BLaER1 treated with 17β-estradiol and CSF1 and Interleukin-3, amounts not matched to agents 10 nM and 100 nM (cell line): Measurements from ENCODE around the gene UQCRQ.

Source experiments
- H3K27ac ChIP-seq, 11 experiments: shearing (Covaris generic); formaldehyde crosslinking; 2 replicates each; pipeline ENCODE4 v1.8.1; 2022
- H3K27me3 ChIP-seq, 11 experiments: shearing (Covaris generic); formaldehyde crosslinking; 2 replicates each; pipeline ENCODE4 v1.8.1; 2022
- H3K36me3 ChIP-seq, 11 experiments: shearing (Covaris generic); formaldehyde crosslinking; 2 replicates each; pipeline ENCODE4 v1.8.1; 2022
- H3K4me1 ChIP-seq, 10 experiments: shearing (Covaris generic); formaldehyde crosslinking; 2 replicates each; pipeline ENCODE4 v1.8.1; 2022
- H3K4me2 ChIP-seq, 11 experiments: shearing (Covaris generic); formaldehyde crosslinking; 2 replicates each; pipeline ENCODE4 v1.8.1; 2022
- H3K4me3 ChIP-seq, 10 experiments: shearing (Covaris generic); formaldehyde crosslinking; 2 replicates each; pipeline ENCODE4 v1.8.1; 2022
- H3K9ac ChIP-seq, 11 experiments: shearing (Covaris generic); formaldehyde crosslinking; 2 replicates each; pipeline ENCODE4 v1.8.1; 2022
- H3K9me3 ChIP-seq, 11 experiments: shearing (Covaris generic); formaldehyde crosslinking; replicated peaks in 1 of 11; 2 replicates each; pipeline ENCODE4 v1.8.1; 2022
- H4K20me1 ChIP-seq, 11 experiments: shearing (Covaris generic); formaldehyde crosslinking; 2 replicates each; pipeline ENCODE4 v1.8.1; 2022
- Cebpa-rat ChIP-seq, 11 experiments: shearing (Covaris generic); IDR thresholded peaks; 2 replicates each; pipeline ENCODE4 v1.8.1; 2022

The UQCRQ gene

DNA sequence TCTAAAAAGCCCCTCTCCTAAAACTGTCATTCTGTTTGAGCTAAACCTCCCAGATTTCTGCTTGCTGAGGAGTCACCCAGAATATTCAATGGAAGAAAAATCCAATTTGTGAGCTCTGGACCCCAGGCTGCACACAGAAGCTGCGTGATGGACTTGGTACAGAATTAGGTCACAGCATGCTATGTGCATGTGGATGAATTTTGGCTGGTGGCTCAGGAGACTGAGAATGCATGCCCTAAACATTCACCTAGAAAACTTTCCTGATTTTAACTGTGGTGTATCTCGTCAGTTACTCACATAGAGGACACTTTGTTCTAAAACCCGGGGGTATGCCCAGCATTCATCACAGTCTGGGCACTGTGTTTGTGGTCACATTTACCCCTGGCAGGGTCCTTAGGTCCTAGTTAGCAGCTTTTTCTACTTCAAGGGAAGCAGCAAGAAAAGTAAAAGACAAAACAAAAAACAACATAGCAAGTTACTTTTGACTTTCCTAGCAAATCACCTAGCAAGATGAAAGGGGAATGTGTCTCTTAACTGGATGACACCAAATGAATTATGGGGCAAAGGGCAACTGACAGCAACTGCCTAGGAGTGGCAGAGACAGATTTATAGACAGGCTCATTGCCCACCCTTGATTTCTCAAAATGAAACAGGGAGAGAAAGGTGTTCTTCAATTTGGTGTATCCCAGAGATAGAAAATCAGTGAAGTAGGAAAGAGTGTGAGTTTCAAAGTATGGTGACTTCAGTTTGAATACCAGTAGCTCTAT is 27.7 kb upstream of the UQCRQ start:
- Histone ChIP-seq H3K4me3 (no peak overlapping the region), H4K20me1 (no peaks in the 10 kb centered on the region), H3K9me3 (0 out of 22 replicates have a peak, but pooled peaks cover 0 to 5% (median 0%) of the 10 kb centered on the region in 11 experiments), H3K4me2 (peak overlapping the region in 10 of 11 experiments; percentile 62 to 90 (median 78); a peak in 18 of 22 replicates), H3K36me3 (no peaks in the 10 kb centered on the region), H3K4me1 (peaks cover 25 to 78% (median 65%) of the 10 kb centered on the region in 10 experiments), H3K27me3 (no peaks in the 10 kb centered on the region), H3K9ac (peak overlapping the region in 6 of 11 experiments; percentile 44 to 71 (median 67); a peak in 9 of 22 replicates), H3K27ac (peak overlapping the region; percentile 65 to 89 (median 79); a peak in 20 of 22 replicates)
- no peak for TF ChIP-seq Cebpa-rat (IDR thresholded peaks at IDR 0.05)

DNA sequence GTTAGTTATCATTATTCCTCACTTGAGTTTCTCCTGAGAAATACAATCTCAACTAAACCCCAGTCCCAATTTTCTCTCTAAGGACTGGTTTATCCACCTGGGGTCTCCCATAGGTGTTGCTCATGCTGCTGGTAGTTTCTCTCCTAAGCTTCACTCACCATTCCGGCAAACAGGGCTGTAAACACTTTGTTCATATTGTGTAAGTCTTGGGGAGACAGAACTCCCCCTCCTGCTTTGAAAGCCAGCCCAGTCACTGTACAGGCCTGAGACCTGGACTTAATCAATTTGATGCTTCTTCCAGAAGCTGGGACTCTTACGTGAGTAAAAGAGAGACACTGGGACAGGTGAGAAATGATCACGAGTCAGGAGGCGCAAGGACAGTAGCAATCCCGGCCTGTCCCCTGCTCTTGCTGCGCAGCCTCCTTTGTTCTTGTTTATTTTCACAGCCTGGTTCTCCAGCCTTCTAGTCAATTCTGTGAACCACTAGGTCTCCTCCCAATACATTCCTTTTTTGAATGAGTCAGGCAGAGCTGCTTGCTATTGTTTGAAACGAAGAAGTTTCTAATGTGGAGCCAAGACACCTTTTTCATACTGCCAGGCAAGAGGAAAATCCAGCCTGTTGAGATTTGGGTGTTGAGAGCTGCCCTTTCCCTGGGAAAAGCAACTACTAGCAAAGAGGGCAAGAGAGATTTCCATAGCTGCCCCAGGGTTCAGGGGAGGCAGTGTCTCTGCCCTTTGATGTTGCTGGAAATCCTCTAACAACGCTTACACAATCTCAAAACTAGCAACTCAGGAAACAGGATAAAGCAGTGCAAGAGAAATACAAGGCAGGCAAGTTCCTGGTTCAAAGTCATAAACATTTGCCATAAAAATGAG is 26.8 kb upstream of the UQCRQ start:
- no peaks in the 10 kb centered on the region for H4K20me1 ChIP-seq
- H3K9me3 ChIP-seq = 0 out of 22 replicates have a peak, but pooled peaks cover 0 to 5% (median 0%) of the 10 kb centered on the region in 11 experiments
- peak overlapping the region in 10 of 11 experiments; percentile 47 to 89 (median 80); a peak in 20 of 22 replicates for H3K27ac ChIP-seq
- no peaks in the 10 kb centered on the region for H3K36me3 ChIP-seq
- H3K4me3 ChIP-seq = no peak overlapping the region
- H3K9ac ChIP-seq = peak overlapping the region in 8 of 11 experiments; percentile 20 to 71 (median 60); a peak in 14 of 22 replicates
- TF ChIP-seq Cebpa-rat (IDR thresholded peaks at IDR 0.05) = peak in 10 of 11 experiments; percentile 14 to 83 (median 56); a peak in 11 of 22 replicates
- peak overlapping the region; percentile 12 to 90 (median 77); a peak in 20 of 22 replicates for H3K4me2 ChIP-seq
- H3K27me3 ChIP-seq = no peaks in the 10 kb centered on the region
- peaks cover 25 to 78% (median 65%) of the 10 kb centered on the region in 10 experiments for H3K4me1 ChIP-seq

DNA sequence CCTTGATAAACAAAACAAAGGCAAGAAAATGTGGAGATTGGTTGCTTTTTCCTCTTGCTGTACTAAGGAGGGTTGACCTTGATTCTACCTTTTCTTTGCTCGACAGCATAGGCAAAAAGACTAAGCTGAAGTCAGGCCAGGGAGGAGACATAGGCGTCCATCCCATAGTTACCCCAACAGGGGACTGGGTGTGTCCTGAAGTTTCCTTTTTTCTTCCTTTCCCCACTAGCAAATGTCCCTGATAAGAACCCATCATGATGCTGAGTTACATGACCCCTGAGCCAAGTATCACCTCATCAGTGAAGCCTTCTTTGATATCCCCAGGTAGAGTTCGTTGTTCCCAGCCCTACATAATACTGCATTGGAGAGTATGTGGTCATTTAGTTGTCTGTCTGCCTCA is 26.1 kb upstream of the UQCRQ start:
- Histone ChIP-seq H3K9me3 (0 out of 22 replicates have a peak, but pooled peaks cover 0 to 5% (median 0%) of the 10 kb centered on the region in 11 experiments), H3K9ac (peak overlapping the region in 8 of 11 experiments; percentile 20 to 71 (median 60); a peak in 13 of 22 replicates), H3K27ac (peak overlapping the region; percentile 27 to 89 (median 79); a peak in 20 of 22 replicates), H3K4me2 (peak overlapping the region; percentile 12 to 90 (median 77); a peak in 20 of 22 replicates), H3K36me3 (no peaks in the 10 kb centered on the region), H3K27me3 (no peaks in the 10 kb centered on the region), H3K4me1 (peaks cover 25 to 75% (median 65%) of the 10 kb centered on the region in 10 experiments), H4K20me1 (no peaks in the 10 kb centered on the region), H3K4me3 (no peak overlapping the region)
- TF ChIP-seq Cebpa-rat (IDR thresholded peaks at IDR 0.05) = no peak; a peak in 1 of 22 replicates

DNA sequence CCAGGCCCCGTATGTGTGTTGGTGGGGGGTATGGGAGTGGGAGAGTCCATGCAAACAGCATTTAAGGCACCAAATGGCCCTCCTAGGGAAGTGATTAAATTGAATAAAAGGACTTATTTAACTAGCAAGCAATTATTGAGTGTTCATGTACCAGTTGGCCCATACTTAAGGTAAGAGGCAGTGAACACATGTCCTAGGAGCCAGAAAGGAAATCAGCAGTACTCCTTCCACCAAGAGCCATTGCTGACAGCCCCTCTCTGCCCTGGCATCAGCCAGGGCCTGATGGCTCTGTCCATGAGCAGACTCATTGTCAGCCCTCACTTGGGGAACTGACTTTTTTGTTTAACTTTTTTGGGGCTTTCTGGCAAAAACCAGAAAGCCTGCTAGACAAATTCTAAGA is 25.5 kb upstream of the UQCRQ start:
- Histone ChIP-seq H4K20me1 (no peaks in the 10 kb centered on the region), H3K4me2 (peak overlapping the region in 10 of 11 experiments; percentile 29 to 90 (median 78); a peak in 20 of 22 replicates)

DNA sequence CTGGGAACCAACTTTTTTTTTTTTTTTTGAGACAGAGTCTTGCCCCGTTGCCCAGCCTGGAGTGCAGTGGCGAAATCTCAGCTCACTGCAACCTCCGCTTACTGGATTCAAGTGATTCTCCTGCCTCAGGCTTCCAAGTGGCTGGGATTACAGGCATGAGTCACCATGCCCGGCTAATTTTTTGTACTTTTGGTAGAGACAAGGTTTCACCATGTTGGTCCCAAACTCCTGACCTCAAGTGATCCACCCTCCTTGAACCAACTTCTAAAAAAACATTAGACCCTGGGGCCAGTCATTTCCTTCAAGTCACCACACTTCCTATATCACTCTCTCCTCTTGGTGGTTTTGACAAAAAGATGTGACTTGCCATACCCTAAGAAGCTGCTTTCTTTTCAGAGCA is 25.1 kb upstream of the UQCRQ start:
- Histone ChIP-seq H3K9me3 (no peaks in the 10 kb centered on the region), H4K20me1 (no peaks in the 10 kb centered on the region), H3K36me3 (no peaks in the 10 kb centered on the region), H3K4me2 (peak overlapping the region; percentile 11 to 90 (median 77); a peak in 21 of 22 replicates), H3K4me1 (peaks cover 20 to 65% (median 58%) of the 10 kb centered on the region in 10 experiments), H3K27ac (peak overlapping the region in 10 of 11 experiments; percentile 47 to 89 (median 80); a peak in 19 of 22 replicates), H3K9ac (peak overlapping the region in 7 of 11 experiments; percentile 16 to 71 (median 62); a peak in 11 of 22 replicates), H3K27me3 (no peaks in the 10 kb centered on the region), H3K4me3 (no peak overlapping the region; a peak in 1 of 20 replicates)
- peak in 4 of 11 experiments; percentile 10 to 78 (median 51); a peak in 4 of 22 replicates for TF ChIP-seq Cebpa-rat (IDR thresholded peaks at IDR 0.05)

More for the DNA sequence above, 25.5 kb upstream of the UQCRQ start:
- Histone ChIP-seq H3K9ac (peak overlapping the region in 8 of 11 experiments; percentile 16 to 71 (median 60); a peak in 12 of 22 replicates), H3K9me3 (0 out of 22 replicates have a peak, but pooled peaks cover 0 to 2% (median 0%) of the 10 kb centered on the region in 11 experiments), H3K27ac (peak overlapping the region; percentile 27 to 89 (median 79); a peak in 21 of 22 replicates), H3K4me1 (peaks cover 24 to 70% (median 62%) of the 10 kb centered on the region in 10 experiments), H3K4me3 (no peak overlapping the region), H3K27me3 (no peaks in the 10 kb centered on the region), H3K36me3 (no peaks in the 10 kb centered on the region)
- no peak for TF ChIP-seq Cebpa-rat (IDR thresholded peaks at IDR 0.05)

DNA sequence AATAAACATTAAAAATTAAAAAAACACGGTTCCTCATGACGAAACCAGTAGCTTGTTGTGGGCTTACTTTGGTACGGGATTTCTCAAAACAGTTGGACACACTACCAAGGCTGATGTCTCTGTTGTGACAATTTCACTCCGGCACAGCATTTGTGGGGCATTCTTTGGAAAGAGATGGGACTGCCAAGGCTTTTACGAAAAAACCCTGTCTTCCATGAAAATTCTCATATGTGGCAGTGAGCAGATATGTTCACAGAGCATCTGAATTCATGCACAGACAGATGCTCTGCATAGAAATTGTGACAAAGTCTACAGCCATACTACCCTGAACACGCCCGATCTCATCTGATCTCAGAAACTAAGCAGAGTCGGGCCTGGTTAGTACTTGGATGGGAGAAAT is 18.2 kb upstream of the UQCRQ start:
- Histone ChIP-seq H3K9ac (no peak overlapping the region), H3K27ac (no peak overlapping the region), H3K4me1 (peaks cover 0 to 1% (median 0%) of the 10 kb centered on the region in 10 experiments; a peak in 1 of 20 replicates), H4K20me1 (no peaks in the 10 kb centered on the region), H3K4me3 (no peak overlapping the region), H3K4me2 (no peak overlapping the region), H3K36me3 (no peaks in the 10 kb centered on the region), H3K9me3 (no peaks in the 10 kb centered on the region), H3K27me3 (no peaks in the 10 kb centered on the region)
- no peak for TF ChIP-seq Cebpa-rat (IDR thresholded peaks at IDR 0.05)

DNA sequence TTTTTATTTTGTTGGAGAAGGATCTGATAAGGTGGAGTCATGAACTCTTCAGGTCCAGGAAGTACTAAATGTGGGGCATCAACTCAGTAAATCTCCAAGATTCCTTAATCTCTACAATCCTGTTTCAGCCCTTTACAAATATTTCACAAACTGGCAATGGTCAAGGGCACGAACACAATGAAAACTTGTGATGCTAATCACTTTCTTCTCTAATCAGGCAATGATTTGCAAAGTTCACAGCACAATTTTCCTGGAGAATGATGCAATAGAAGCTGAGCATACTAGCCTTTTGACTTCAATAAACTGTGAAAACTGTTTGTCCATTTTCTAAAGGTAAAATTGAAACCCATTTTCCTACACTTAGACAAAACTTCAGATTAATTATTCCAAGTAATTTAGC is 17.1 kb upstream of the UQCRQ start:
- Histone ChIP-seq H3K36me3 (no peaks in the 10 kb centered on the region), H3K4me1 (peaks cover 4 to 10% (median 7%) of the 10 kb centered on the region in 10 experiments; a peak in 13 of 20 replicates), H3K4me2 (no peak overlapping the region), H3K4me3 (no peak overlapping the region), H3K9ac (no peak overlapping the region), H3K27ac (no peak overlapping the region), H4K20me1 (no peaks in the 10 kb centered on the region), H3K9me3 (no peaks in the 10 kb centered on the region), H3K27me3 (no peaks in the 10 kb centered on the region)
- TF ChIP-seq Cebpa-rat (IDR thresholded peaks at IDR 0.05) = no peak

DNA sequence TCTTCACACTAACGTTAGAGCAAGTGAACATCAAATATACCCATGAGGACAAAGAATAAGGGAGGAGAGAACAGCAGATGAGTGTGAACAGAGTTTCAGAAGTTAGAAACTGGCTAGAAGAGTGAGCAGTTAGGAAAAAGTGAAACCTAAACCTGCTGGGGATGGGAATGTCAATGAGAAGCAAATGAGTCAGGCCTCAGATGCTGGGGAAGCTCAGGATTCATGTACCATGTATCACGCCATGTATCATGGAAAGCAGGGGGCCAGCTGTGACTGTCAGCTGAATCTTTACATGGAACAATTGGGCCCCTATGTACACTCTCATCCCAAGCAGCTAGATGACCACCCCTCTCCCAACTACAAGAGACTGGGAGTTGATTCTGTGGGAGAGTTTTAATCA is 16.4 kb upstream of the UQCRQ start:
- H3K4me1 ChIP-seq = peaks cover 4 to 11% (median 7%) of the 10 kb centered on the region in 10 experiments; a peak in 13 of 20 replicates
- TF ChIP-seq Cebpa-rat (IDR thresholded peaks at IDR 0.05) = no peak
- no peaks in the 10 kb centered on the region for H3K27me3 ChIP-seq
- no peak overlapping the region for H3K4me3 ChIP-seq
- no peak overlapping the region for H3K27ac ChIP-seq
- no peaks in the 10 kb centered on the region for H3K9me3 ChIP-seq
- no peaks in the 10 kb centered on the region for H4K20me1 ChIP-seq
- no peaks in the 10 kb centered on the region for H3K36me3 ChIP-seq
- no peak overlapping the region for H3K4me2 ChIP-seq
- no peak overlapping the region for H3K9ac ChIP-seq
